Endothelial cell of umbilical vein (primary cell): Measurements from ENCODE around the gene SCN10A. TPM values are rescaled to one million over a fixed set of nuclear protein-coding genes. Genes with fewer than 3 reads are reported as not detected.

ENCODE experiments used
- BruUV-seq: library from RNA; stranded (reverse); fragments of 400-500 nt; replicated peaks from 2 replicates; lab custom pipeline; 2021; lab: Mats Ljungman, UMichigan
- CTCF ChIA-PET: fragments of 300-600, 350-600 bp; sonication (Branson Sonifier 250); formaldehyde crosslinking; loops from one replicate; lab custom pipeline; 2021; ENCODE audit warnings: antibody characterized with exemption, inconsistent platforms; lab: Charles Lee
- POLR2A ChIA-PET: fragments of 300-600, 350-600 bp; sonication (Branson Sonifier 250); formaldehyde crosslinking; loops from one replicate; lab custom pipeline; 2021; ENCODE audit warnings: antibody characterized with exemption, inconsistent platforms; lab: Charles Lee
- DNase-seq: peaks from one replicate; pipeline ENCODE4 v3.0.0-alpha.2; 2011; ENCODE audit warnings: low read depth, low spot score
- FAIRE-seq: peaks from 2 replicates; lab custom pipeline; 2011; peaks lifted over from hg19 to GRCh38; lab: Jason Lieb, UNC
- H2AFZ ChIP-seq: 2 replicates; pipeline ENCODE4 v1.6.0; 2012; ENCODE audit warnings: low read depth, low read length, control low read depth, inconsistent platforms
- H3K27ac ChIP-seq: 2 replicates; pipeline ENCODE4 v1.5.1; 2011; ENCODE audit warnings: low read depth, mild to moderate bottlenecking, control low read depth, low read length, moderate library complexity; ENCODE audit not compliant: insufficient read depth
- H3K27me3 ChIP-seq, 2 experiments: 2 replicates each; pipeline versions ENCODE4 v1.6.0 to v1.6.1; 2011; ENCODE audit warnings: low read length in 2 of 2, mixed read lengths in 1 of 2; ENCODE audit not compliant: control insufficient read depth in 2 of 2, insufficient read depth in 2 of 2
- H3K36me3 ChIP-seq, 2 experiments: 2 replicates in 1 of 2; 3 replicates in 1 of 2; pipeline ENCODE4 v1.5.1; 2011; ENCODE audit warnings: low read length in 2 of 2, mild to moderate bottlenecking in 1 of 2, moderate library complexity in 1 of 2; ENCODE audit not compliant: control insufficient read depth in 2 of 2, insufficient read depth in 2 of 2; ENCODE audit errors: extremely low read depth in 1 of 2
- H3K4me1 ChIP-seq: 3 replicates; pipeline ENCODE4 v1.5.1; 2011; ENCODE audit warnings: mild to moderate bottlenecking, low read length; ENCODE audit not compliant: control insufficient read depth, insufficient read depth; ENCODE audit errors: extremely low read depth
- H3K4me2 ChIP-seq: 2 replicates; pipeline ENCODE4 v1.6.1; 2011; ENCODE audit warnings: low read length, control low read depth, mixed read lengths; ENCODE audit not compliant: insufficient read depth
- H3K4me3 ChIP-seq, 3 experiments: fragments of 200-600 bp in 1 of 3; sonication (generic), shearing (Covaris generic) in 1 of 3; replicated peaks in 1 of 3; 2 replicates each; pipeline ENCODE4 v1.5.1; 2011 to 2016; ENCODE audit warnings: control low read depth in 3 of 3, low read length in 3 of 3, mild to moderate bottlenecking in 2 of 3, inconsistent platforms in 1 of 3, low read depth in 1 of 3, moderate library complexity in 1 of 3; ENCODE audit not compliant: insufficient read depth in 1 of 3
- H3K79me2 ChIP-seq: 2 replicates; pipeline ENCODE4 v1.6.0; 2012; ENCODE audit warnings: low read length, inconsistent platforms; ENCODE audit not compliant: control insufficient read depth, insufficient read depth
- H3K9ac ChIP-seq: replicated peaks from 2 replicates; pipeline ENCODE3; 2011; ENCODE audit warnings: low read length, control low read depth; ENCODE audit not compliant: insufficient read depth; ENCODE audit errors: extremely low read depth
- H3K9me1 ChIP-seq: replicated peaks from 3 replicates; pipeline ENCODE4 v1.6.0; 2011; ENCODE audit warnings: mild to moderate bottlenecking, low read length; ENCODE audit not compliant: control insufficient read depth, insufficient read depth; ENCODE audit errors: extremely low read depth
- H3K9me3 ChIP-seq: replicated peaks from 2 replicates; pipeline ENCODE4 v1.5.1; 2012; ENCODE audit warnings: low read length, inconsistent platforms; ENCODE audit not compliant: control insufficient read depth, insufficient read depth
- H4K20me1 ChIP-seq: replicated peaks from 2 replicates; pipeline ENCODE3; 2011; ENCODE audit warnings: mild to moderate bottlenecking, low read length; ENCODE audit not compliant: control insufficient read depth, insufficient read depth; ENCODE audit errors: extremely low read depth
- EZH2 ChIP-seq: IDR thresholded peaks from 2 replicates; pipeline ENCODE4 v1.6.1; 2012; ENCODE audit warnings: borderline replicate concordance, low read depth, mild to moderate bottlenecking, moderate library complexity, low read length, inconsistent platforms; ENCODE audit not compliant: severe bottlenecking
- GATA2 ChIP-seq: IDR thresholded peaks from 2 replicates; pipeline ENCODE4 v1.7.0; 2011; ENCODE audit warnings: low read depth, mild to moderate bottlenecking, moderate library complexity, mixed read lengths, low read length; ENCODE audit not compliant: insufficient read length, insufficient read depth
- JUN ChIP-seq: IDR thresholded peaks from 2 replicates; pipeline ENCODE4 v1.6.1; 2011; ENCODE audit warnings: borderline replicate concordance, low read depth; ENCODE audit not compliant: insufficient read length, insufficient read depth
- dilution Hi-C: fragments of 300-500 bp; cut with MboI; formaldehyde crosslinking; loops from one replicate; pipeline ENCODE4 v1.15.0; 2019; ENCODE audit warnings: low sequenced_read_pairs; ENCODE audit not compliant: extremely low pct_ligation_motif_present
- intact Hi-C: fragments of 100-400 bp; cut with micrococcal nuclease; formaldehyde crosslinking; loops from one replicate; pipeline ENCODE4 v1.10.0; 2022
- polyA plus RNA-seq, 4 experiments: library from polyadenylated mRNA; depleted of rRNA in 3 of 4; stranded (reverse) in 3 of 4; unstranded in 1 of 4; fragments of >200 nt; gene quantifications; 2 replicates each; pipeline versions ENCODE4 v1.2.1 to v1.2.3, GENCODE V29; 2011 to 2012; ENCODE audit warnings: missing spikeins in 1 of 4
- total RNA-seq: library from RNA; stranded (reverse); gene quantifications from 2 replicates; pipeline ENCODE4 v1.2.3, GENCODE V29; 2021
- TF ChIP-seq, protein P1 (sequence below), 2 donors: IDR thresholded peaks; 1 replicate in 1 of 2; 2 replicates in 1 of 2; pipeline ENCODE4 v1.5.1; 2011; ENCODE audit warnings: low read length in 2 of 2, mild to moderate bottlenecking in 2 of 2, moderate library complexity in 2 of 2, control low read depth in 1 of 2, inconsistent platforms in 1 of 2, low read depth in 1 of 2; ENCODE audit not compliant: insufficient read depth in 1 of 2; ENCODE audit errors: extremely low read depth in 1 of 2

The SCN10A gene
- total and polyA plus RNA-seq, 2 donors (not counting 3 experiments of a cell fraction or from before 2014, with no cell fraction given): 0.07 TPM; not detected in 1

DNA sequence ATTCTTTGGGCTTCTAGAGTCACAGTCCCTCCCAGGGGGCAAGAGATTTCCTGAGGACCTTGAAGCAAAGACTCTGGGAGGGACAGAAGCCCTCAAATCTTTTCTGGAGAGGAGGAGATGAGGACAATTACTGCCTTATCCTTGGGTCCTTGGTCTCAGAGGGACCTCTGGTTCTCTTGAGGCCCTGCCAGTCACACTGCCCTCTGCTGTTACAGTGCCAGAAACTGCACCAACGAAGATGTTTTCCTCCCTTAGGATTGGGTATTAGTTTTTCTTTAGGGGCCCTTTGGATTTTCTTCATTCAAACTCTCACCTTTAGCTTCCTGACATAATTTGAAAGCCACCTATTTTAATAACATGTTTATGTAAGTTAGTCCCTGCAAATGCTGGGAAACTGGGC lies 108.3 kb downstream of the SCN10A start:
- ChIA-PET POLR2A (no interaction called here), CTCF (interaction anchor here (1.0 kb wide), 1 partner anchor 53 kb away, joined by 3 read pairs; no protein-coding TSS in a partner anchor)
- DNase-seq (no peak), FAIRE-seq (peak; percentile 71)
- Histone ChIP-seq H3K79me2 (no peaks in the 10 kb centered on the region), H3K4me1 (no peaks in the 10 kb centered on the region), H3K4me3 (no peak overlapping the region), H3K27ac (no peak overlapping the region), H3K36me3 (no peaks in the 10 kb centered on the region), H3K9ac (no peak overlapping the region), H2AFZ (no peak overlapping the region), H3K9me3 (no peaks in the 10 kb centered on the region), H3K27me3 (peaks cover 2 to 4% of the 10 kb centered on the region in 2 experiments), H3K9me1 (no peaks in the 10 kb centered on the region), H3K4me2 (no peak overlapping the region), H4K20me1 (no peaks in the 10 kb centered on the region)
- intact Hi-C loops: no loop called here
- no TSS peak for BruUV-seq
- dilution Hi-C loops: no loop called here
- TF ChIP-seq JUN: no peak
- TF ChIP-seq, protein P1, sequence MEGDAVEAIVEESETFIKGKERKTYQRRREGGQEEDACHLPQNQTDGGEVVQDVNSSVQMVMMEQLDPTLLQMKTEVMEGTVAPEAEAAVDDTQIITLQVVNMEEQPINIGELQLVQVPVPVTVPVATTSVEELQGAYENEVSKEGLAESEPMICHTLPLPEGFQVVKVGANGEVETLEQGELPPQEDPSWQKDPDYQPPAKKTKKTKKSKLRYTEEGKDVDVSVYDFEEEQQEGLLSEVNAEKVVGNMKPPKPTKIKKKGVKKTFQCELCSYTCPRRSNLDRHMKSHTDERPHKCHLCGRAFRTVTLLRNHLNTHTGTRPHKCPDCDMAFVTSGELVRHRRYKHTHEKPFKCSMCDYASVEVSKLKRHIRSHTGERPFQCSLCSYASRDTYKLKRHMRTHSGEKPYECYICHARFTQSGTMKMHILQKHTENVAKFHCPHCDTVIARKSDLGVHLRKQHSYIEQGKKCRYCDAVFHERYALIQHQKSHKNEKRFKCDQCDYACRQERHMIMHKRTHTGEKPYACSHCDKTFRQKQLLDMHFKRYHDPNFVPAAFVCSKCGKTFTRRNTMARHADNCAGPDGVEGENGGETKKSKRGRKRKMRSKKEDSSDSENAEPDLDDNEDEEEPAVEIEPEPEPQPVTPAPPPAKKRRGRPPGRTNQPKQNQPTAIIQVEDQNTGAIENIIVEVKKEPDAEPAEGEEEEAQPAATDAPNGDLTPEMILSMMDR (IDR thresholded peaks at IDR 0.05; ENCODE audit: extremely low read depth in 1 of 2, insufficient read depth in 1 of 2, low read depth in 1 of 2, low read length in 2 of 2): peak; percentile 36 to 39

DNA sequence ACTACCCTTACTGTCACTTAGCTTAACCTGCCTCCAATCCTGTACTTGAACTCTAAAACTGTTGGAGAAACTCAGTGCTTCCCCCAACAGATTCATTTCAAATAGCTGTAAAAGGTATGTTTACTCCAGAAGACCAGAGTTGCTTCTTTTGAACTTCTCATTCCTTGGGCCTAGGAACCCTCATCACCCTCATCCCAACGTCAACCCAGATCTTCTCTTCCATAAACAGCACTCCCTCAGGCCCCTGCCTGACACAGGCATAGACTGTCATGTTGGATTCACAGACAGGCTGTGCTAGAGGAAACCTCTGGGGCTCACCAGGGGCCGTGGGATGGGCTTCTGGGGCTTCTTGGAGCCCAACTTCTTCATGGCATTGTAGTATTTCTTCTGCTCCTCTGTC lies 109.1 kb downstream of the SCN10A start:
- FAIRE-seq (no peak), DNase-seq (no peak)
- Histone ChIP-seq H3K27me3 (peaks cover 2 to 4% of the 10 kb centered on the region in 2 experiments), H3K36me3 (no peaks in the 10 kb centered on the region), H3K27ac (no peak overlapping the region), H3K4me1 (no peaks in the 10 kb centered on the region), H3K9ac (no peak overlapping the region), H3K79me2 (no peaks in the 10 kb centered on the region), H4K20me1 (no peaks in the 10 kb centered on the region), H3K4me3 (no peak overlapping the region), H3K4me2 (no peak overlapping the region), H3K9me1 (no peaks in the 10 kb centered on the region), H3K9me3 (no peaks in the 10 kb centered on the region), H2AFZ (no peak overlapping the region)
- ChIA-PET POLR2A (no interaction called here), CTCF (no interaction called here)
- TF ChIP-seq GATA2 (no peak), EZH2 (no peak)
- TF ChIP-seq, protein P1 (IDR thresholded peaks at IDR 0.05; ENCODE audit: extremely low read depth in 1 of 2, insufficient read depth in 1 of 2, low read depth in 1 of 2, low read length in 2 of 2): no peak
- intact Hi-C loops: no loop called here
- BruUV-seq: no TSS peak
- dilution Hi-C loops: no loop called here
